CD14-positive monocyte (primary cell): ENCODE measurements around the gene CEP85L. TPM values are rescaled to one million over a fixed set of nuclear protein-coding genes. Genes with fewer than 3 reads are reported as not detected.

Source experiments
- DNase-seq, 3 donors: peaks; one replicate each; pipeline ENCODE4 v3.0.0-alpha.2; 2011 to 2022
- H2AFZ ChIP-seq: 2 replicates; pipeline ENCODE4 v1.6.0; 2012; ENCODE audit warnings: mild to moderate bottlenecking, low read depth, low read length, inconsistent platforms; ENCODE audit not compliant: insufficient read depth, poor library complexity, severe bottlenecking
- H3K27ac ChIP-seq, 2 donors: 1 replicate in 1 of 2; 2 replicates in 1 of 2; pipeline ENCODE4 v1.5.1; 2012 to 2013; ENCODE audit warnings: low read length in 2 of 2, control low read depth in 1 of 2, inconsistent platforms in 1 of 2, low read depth in 1 of 2, mild to moderate bottlenecking in 1 of 2
- H3K27me3 ChIP-seq, 2 donors: one replicate each; pipeline versions ENCODE4 v1.6.0 to v1.6.1; 2011 to 2013; ENCODE audit warnings: low read length in 2 of 2; ENCODE audit not compliant: control insufficient read depth in 2 of 2, insufficient read depth in 2 of 2
- H3K36me3 ChIP-seq, 2 donors: replicated peaks in 1 of 2; 1 replicate in 1 of 2; 2 replicates in 1 of 2; pipeline versions ENCODE4 v1.5.1 to v1.6.1; 2012 to 2013; ENCODE audit warnings: low read length in 2 of 2, control low read depth in 1 of 2, inconsistent platforms in 1 of 2, mild to moderate bottlenecking in 1 of 2; ENCODE audit not compliant: insufficient read depth in 2 of 2, control insufficient read depth in 1 of 2
- H3K4me1 ChIP-seq, 2 donors: 1 replicate in 1 of 2; 2 replicates in 1 of 2; pipeline versions ENCODE4 v1.5.1 to v1.6.1; 2012 to 2013; ENCODE audit warnings: low read length in 2 of 2, control low read depth in 1 of 2, inconsistent platforms in 1 of 2, mild to moderate bottlenecking in 1 of 2, moderate library complexity in 1 of 2; ENCODE audit not compliant: insufficient read depth in 2 of 2, control insufficient read depth in 1 of 2
- H3K4me2 ChIP-seq: replicated peaks from 2 replicates; pipeline ENCODE3; 2012; ENCODE audit warnings: low read length, moderate library complexity, mild to moderate bottlenecking; ENCODE audit not compliant: poor library complexity, severe bottlenecking; ENCODE audit errors: extremely low read depth
- H3K4me3 ChIP-seq, 3 experiments: fragments of 200-600 bp in 1 of 3; sonication (generic) in 1 of 3; replicated peaks in 1 of 3; 1 replicate in 2 of 3; 2 replicates in 1 of 3; pipeline ENCODE4 v1.5.1; 2011 to 2013; ENCODE audit warnings: low read length in 3 of 3, mild to moderate bottlenecking in 3 of 3, control low read depth in 2 of 3, low read depth in 2 of 3, inconsistent platforms in 1 of 3, moderate library complexity in 1 of 3
- H3K79me2 ChIP-seq: 2 replicates; pipeline ENCODE4 v1.6.0; 2012; ENCODE audit warnings: mild to moderate bottlenecking, control low read depth, inconsistent platforms, low read length, moderate library complexity; ENCODE audit not compliant: insufficient read depth
- H3K9ac ChIP-seq: 2 replicates; pipeline ENCODE4 v1.6.0; 2017; ENCODE audit warnings: low read length, mild to moderate bottlenecking; ENCODE audit not compliant: insufficient read depth, poor library complexity, severe bottlenecking
- H3K9me3 ChIP-seq, 2 donors: replicated peaks in 1 of 2; 1 replicate in 1 of 2; 2 replicates in 1 of 2; pipeline versions ENCODE4 v1.5.1 to v1.6.1; 2012 to 2013; ENCODE audit warnings: low read length in 2 of 2, control low read depth in 1 of 2; ENCODE audit not compliant: control insufficient read depth in 1 of 2, insufficient read depth in 1 of 2
- H4K20me1 ChIP-seq: 2 replicates; pipeline ENCODE4 v1.6.0; 2012; ENCODE audit warnings: mild to moderate bottlenecking, low read length, control low read depth, moderate library complexity; ENCODE audit not compliant: insufficient read depth
- H3K27ac Mint-ChIP-seq, 7 donors: one replicate each; pipeline ENCODE4 v1.8.0; 2020; ENCODE audit warnings: mild to moderate bottlenecking in 7 of 7, mixed read lengths in 7 of 7, moderate library complexity in 6 of 7, inconsistent platforms in 2 of 7
- H3K27me3 Mint-ChIP-seq, 3 donors: one replicate each; pipeline ENCODE4 v1.8.0; 2021 to 2022; ENCODE audit warnings: low read depth in 3 of 3, mild to moderate bottlenecking in 3 of 3, mixed read lengths in 3 of 3, moderate library complexity in 3 of 3, inconsistent platforms in 1 of 3
- H3K36me3 Mint-ChIP-seq, 2 donors: one replicate each; pipeline ENCODE4 v1.8.0; 2020; ENCODE audit warnings: mixed read lengths in 2 of 2, inconsistent platforms in 1 of 2, mild to moderate bottlenecking in 1 of 2
- H3K4me1 Mint-ChIP-seq: one replicate; pipeline ENCODE4 v1.8.0; 2020; ENCODE audit warnings: mild to moderate bottlenecking, mixed read lengths
- H3K4me3 Mint-ChIP-seq, 2 donors: one replicate each; pipeline ENCODE4 v1.8.0; 2020; ENCODE audit warnings: mild to moderate bottlenecking in 2 of 2, mixed read lengths in 2 of 2, moderate library complexity in 1 of 2
- H3K9me3 Mint-ChIP-seq, 7 donors: one replicate each; pipeline ENCODE4 v1.8.0; 2020 to 2022; ENCODE audit warnings: mixed read lengths in 7 of 7, mild to moderate bottlenecking in 6 of 7, moderate library complexity in 6 of 7, inconsistent platforms in 2 of 7
- WGBS: methylation state at CpG from one replicate; pipeline ENCODE4 v1.1.5; 2013; ENCODE audit warnings: missing lambda C conversion rate; ENCODE audit not compliant: insufficient coverage; 5-methylcytosine and 5-hydroxymethylcytosine counted together
- intact Hi-C, 2 donors: fragments of 100-400 bp; cut with micrococcal nuclease; formaldehyde crosslinking; loops; one replicate each; pipeline versions ENCODE4 v1.15.0 to v1.15.1; 2023
- polyA plus RNA-seq, 3 donors: library from polyadenylated mRNA; depleted of rRNA in 1 of 3; unstranded in 2 of 3; stranded (reverse) in 1 of 3; fragments of 300-500 nt in 2 of 3; fragments of >200 nt in 1 of 3; fragmentation: Illumina TruSeq in 2 of 3; gene quantifications; 1 replicate in 2 of 3; 2 replicates in 1 of 3; pipeline ENCODE4 v1.2.3, GENCODE V29; 2012 to 2021
- TF ChIP-seq, protein P1 (sequence below): fragments of 200-600 bp; IDR thresholded peaks from one replicate; pipeline ENCODE4 v1.8.0; 2022; ENCODE audit warnings: antibody characterized with exemption, mild to moderate bottlenecking

The CEP85L gene
- polyA plus RNA-seq, 3 donors, result 14.9 to 38.3 (median 19.6) TPM

DNA sequence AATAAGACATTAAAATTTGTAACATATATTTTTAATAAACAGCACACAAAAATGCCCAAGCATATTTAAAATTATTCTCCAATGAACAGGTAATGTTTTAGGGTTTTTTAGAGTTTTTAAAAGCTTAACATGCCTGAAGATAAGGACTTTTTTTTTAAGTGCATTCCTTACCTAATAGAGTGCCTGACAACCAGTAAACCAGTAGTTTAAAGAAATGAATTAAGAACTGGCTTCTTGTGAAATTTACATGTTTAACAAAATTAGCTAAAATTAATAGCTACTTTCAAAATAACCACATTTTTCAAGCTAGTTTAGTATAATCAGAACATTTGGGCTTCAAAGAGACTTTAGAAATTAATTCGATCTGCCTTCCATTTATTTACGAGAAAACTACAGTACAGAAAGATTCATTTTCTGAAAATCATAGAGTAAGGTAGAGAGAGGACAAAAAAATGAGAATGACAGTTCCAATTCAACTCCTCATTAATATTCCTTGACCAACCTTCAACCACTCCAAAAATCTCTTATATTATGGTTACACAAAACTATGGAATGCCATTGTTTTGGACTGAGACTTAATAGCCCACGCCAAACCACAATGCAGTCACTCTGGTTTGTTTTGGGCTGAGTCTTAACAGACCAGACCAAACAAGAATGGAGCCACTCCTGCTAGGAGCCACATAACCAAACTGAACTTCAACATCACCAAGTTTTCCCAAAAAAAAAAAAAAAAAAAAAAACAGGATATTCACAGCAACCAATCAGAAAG is 109.0 kb downstream of the CEP85L start:
- Histone ChIP-seq H3K4me1 (no peaks in the 10 kb centered on the region), H3K9me3 (no peaks in the 10 kb centered on the region), H3K4me2 (no peak overlapping the region), H3K9ac (no peak overlapping the region), H4K20me1 (peaks cover 94% of the 10 kb centered on the region), H3K79me2 (no peaks in the 10 kb centered on the region), H3K27me3 (no peaks in the 10 kb centered on the region), H3K27ac (no peak overlapping the region), H3K4me3 (no peak overlapping the region), H2AFZ (no peak overlapping the region), H3K36me3 (no peaks in the 10 kb centered on the region)
- TF ChIP-seq, protein P1, sequence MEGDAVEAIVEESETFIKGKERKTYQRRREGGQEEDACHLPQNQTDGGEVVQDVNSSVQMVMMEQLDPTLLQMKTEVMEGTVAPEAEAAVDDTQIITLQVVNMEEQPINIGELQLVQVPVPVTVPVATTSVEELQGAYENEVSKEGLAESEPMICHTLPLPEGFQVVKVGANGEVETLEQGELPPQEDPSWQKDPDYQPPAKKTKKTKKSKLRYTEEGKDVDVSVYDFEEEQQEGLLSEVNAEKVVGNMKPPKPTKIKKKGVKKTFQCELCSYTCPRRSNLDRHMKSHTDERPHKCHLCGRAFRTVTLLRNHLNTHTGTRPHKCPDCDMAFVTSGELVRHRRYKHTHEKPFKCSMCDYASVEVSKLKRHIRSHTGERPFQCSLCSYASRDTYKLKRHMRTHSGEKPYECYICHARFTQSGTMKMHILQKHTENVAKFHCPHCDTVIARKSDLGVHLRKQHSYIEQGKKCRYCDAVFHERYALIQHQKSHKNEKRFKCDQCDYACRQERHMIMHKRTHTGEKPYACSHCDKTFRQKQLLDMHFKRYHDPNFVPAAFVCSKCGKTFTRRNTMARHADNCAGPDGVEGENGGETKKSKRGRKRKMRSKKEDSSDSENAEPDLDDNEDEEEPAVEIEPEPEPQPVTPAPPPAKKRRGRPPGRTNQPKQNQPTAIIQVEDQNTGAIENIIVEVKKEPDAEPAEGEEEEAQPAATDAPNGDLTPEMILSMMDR, result no peak
- Mint-ChIP-seq H3K4me3 (no peak overlapping the region), H3K36me3 (peaks cover 5 to 9% of the 10 kb centered on the region in 2 donors), H3K4me1 (no peaks in the 10 kb centered on the region), H3K9me3 (peaks cover 0 to 2% (median 0%) of the 10 kb centered on the region in 7 donors), H3K27ac (no peak overlapping the region), H3K27me3 (no peaks in the 10 kb centered on the region)
- no CpG with 5 or more reads among the region's 3 CpGs for WGBS
- intact Hi-C loops, result no loop called here
- DNase-seq, result no peak

DNA sequence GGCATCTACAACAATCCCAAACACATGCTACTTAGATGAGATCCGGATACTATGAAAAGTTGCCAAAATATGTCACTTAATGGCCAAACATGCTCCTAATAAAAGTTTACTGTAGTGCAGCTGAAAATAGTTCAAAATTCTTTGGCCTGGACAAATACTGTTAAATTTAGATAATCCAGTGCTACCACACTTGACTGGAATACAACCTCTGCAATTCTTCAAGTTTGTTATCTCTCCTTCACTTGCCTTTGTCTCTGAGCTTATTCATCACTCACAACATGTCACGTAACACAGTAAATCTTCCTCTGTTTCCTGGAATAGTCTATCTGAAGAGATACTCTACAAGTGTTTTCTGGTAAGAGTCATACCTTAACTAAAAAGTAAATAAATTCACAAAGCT is 113.8 kb downstream of the CEP85L start:
- H3K9me3 ChIP-seq, result no peaks in the 10 kb centered on the region
- Mint-ChIP-seq H3K27me3 (no peaks in the 10 kb centered on the region), H3K27ac (peak overlapping the region in 1 of 7 donors; percentile 5), H3K4me3 (no peak overlapping the region), H3K9me3 (no peaks in the 10 kb centered on the region), H3K36me3 (peaks cover 0 to 6% of the 10 kb centered on the region in 2 donors), H3K4me1 (no peaks in the 10 kb centered on the region)
- no peak overlapping the region for H3K9ac ChIP-seq
- H3K4me1 ChIP-seq, result no peaks in the 10 kb centered on the region
- WGBS, result no CpG with 5 or more reads among the region's 2 CpGs
- no peaks in the 10 kb centered on the region for H3K79me2 ChIP-seq
- H2AFZ ChIP-seq, result no peak overlapping the region
- H4K20me1 ChIP-seq, result peaks cover 91% of the 10 kb centered on the region
- H3K36me3 ChIP-seq, result no peaks in the 10 kb centered on the region
- no peaks in the 10 kb centered on the region for H3K27me3 ChIP-seq
- H3K4me3 ChIP-seq, result no peak overlapping the region
- no peak for DNase-seq
- intact Hi-C loops, result no loop called here
- no peak overlapping the region for H3K4me2 ChIP-seq
- TF ChIP-seq, protein P1, result no peak
- no peak overlapping the region for H3K27ac ChIP-seq
